NCI-H1105 treated with DMSO at 0.1 percent for 48 hours (cell line): ENCODE data around the gene ZNF276.
A peak's percentile ranks its signal among the peaks of the same experiment; 100 is the strongest.
"Not testable (repeated sequence)": the region's sequence is repeated elsewhere in the genome, so short reads cannot be mapped to it uniquely, and the experiment has no call there.

Source experiments
- DNase-seq: peaks from one replicate; lab custom pipeline; 2025; lab: John Stamatoyannopoulos, UW

ZNF276 gene

DNA sequence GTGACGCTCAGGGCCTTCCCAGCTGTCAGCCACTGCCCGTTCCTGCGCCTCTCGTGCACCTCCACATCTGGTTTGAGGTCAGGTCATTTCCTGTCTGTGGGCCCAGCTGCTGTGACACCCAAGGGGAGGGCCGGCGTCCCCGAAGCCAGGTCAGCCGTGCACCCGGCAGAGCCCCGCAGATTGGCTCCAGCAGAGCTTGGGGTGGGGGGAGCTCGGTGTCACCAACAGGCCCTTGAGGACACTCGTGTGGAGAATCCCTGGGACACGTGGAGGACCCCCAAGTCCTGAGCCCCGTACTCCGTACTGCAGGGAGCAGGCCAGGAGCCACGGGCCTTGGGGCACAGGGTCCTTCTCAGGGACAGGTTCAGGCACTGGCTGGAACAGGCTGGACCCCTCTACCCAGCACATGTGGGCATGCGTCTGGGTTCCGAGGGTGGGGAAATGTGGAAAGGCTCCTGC lies 24.6 kb upstream of the ZNF276 start:
- DNase-seq: no peak

DNA sequence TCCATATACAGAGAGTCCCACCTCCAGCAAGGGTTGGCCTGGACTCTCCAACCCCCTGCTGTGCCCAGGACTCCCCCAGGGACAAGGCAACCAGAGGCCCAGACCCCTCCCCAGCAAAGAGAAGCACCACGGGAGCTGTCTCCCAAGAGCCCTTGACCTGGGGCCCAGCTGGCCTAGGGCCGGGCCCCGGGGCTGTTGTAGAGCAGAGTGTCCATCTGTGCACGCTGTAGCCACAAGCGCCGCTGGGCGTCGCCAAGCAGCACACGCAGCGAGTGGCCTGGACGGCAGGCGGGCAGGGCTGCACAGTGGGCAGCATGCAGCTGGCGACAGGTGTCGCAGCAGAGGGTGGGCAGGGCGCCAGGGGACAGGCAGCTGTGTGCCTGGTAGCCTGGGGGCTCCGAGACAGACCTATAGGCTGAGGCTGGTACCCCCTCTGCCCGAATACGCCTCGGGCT lies 24.1 kb upstream of the ZNF276 start:
- DNase-seq: peak; percentile 58

DNA sequence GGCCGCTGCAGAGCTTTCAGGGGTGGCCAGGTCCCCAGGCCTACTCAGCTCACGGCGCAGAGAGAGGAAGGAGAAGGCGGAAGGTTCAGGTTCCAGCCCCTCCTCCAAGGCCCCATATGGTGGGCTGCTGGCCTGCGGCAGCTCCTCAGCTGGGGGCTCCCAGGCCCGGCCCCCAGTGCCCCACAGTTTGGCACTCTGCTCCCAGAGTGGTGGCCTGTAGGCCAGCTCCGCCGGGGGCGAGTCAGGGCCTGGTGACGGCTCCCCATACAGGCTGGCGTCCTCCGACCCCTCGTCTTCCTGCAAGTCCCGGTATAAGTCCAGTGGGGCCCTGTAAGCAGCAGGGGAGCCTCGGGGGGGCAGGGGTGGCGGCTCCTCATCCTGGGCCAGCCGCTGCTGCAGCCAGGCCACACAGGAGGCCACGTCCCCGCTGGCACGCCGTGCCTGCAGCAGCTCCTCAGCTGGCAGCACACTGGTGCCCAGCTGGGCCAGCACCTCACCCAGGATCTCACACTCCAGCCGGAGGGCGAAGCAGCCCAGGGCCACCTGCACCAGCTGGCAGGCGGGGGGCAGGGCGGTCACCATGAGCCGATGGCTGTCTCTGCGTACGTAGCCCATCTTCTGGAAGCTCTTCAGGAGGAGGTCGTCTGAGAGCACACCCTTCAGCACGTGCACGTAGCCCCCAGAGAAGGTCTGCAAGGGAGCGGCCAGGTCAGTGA lies 23.6 kb upstream of the ZNF276 start:
- no peak for DNase-seq

DNA sequence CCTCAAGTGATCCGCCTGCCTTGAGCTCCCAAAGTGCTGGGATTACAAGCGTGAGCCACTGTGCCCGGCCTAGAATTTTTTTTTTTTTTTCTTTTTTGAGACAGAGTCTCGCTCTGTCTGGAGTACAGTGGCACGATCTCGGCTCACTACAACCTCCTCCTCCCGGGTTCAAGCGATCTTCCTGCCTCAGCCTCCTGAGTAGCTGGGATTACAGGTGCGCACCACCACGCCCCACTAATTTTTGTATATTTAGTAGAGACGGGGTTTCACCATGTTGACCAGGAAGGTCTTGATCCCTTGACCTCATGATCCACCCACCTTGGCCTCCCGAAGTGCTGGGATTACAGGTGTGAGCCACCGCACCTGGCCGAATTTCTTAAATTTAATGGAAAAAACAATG lies 22.6 kb upstream of the ZNF276 start:
- DNase-seq: not testable (repeated sequence)

DNA sequence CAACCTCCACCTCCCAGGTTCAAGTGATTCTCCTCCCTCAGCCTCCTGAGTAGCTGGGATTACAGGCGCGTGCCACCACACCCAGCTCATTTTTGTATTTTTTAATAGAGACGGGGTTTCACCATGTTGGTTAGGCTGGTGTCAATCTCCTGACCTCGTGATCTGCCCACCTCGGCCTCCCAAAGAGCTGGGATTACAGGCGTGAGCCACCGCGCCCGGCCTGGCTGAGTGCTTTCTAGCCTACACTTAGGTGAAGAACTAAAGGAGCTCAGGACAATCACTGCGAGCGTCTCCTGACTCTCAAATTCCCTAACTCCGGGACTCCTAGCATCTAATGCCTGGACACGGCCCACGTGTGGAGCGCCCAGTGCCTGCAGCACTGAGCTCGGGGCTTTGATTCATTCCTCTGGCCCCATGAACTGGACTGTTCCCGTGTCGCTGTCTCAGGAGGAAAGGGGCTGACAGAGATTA lies 21.7 kb upstream of the ZNF276 start:
- not testable (repeated sequence) for DNase-seq

DNA sequence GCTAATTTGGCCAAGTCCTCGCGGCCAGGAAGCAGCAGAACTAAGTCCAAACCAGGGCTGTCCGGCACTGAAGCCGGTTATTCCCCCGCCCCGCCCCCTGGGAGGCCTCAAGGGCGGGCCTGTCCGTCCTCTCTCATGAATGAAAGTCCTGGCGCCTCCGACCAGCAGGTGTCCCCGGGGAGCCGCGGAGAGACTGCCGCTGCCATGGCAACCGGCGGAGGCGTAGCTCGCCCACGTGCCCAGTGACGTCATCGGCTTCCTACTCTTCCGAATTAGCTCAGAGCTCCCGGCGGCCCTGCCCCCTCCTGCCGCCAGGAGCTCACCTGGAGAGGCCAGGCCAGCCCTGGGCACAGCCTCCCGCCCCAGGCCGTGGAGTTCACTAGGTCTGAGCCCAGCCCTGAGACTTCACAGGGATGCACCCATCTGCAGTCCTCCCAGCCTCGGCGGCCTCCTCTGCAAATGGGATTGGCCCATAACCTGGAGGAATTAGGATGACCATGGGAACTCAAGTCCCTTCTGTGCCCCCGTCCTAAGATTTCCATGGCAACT lies 21.2 kb upstream of the ZNF276 start:
- DNase-seq: peak; percentile 94

DNA sequence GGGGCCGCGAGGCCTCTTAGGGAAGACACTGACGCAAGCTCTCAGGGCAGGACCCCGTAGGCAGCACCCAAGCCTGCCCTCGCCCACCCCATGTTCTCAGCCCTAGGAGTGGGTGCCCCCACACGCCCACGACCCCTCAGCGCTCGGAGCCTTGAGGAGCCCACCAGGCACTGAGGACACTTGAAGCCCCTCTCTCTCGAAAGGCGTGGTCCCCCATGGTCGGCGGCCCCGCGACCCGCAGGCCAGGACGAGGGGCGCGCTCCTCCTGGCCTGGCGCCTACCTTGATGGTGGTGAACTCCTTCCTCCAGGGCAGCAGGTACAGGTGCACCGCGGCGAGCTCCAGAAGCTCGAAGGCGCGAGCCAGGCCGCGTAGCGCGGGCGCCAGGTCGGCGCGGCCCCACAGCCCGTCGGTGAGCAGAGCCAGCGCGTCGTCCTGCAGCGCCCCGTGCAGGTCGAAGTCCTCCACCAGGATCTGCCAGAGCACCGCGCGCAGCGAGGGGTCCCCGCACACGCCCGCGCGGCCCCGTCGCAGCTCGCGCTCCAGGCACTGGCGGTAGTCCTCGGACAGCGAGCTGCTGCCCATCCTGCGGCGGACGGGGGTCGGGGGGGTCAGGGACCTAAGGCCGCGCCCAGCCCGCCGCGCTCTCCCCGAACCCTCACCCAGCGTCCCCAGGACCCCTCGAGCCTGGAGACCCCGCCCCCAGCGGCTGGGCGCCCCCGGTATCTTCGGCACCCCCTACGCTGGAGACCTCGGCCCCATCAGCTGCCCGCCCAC lies 20.5 kb upstream of the ZNF276 start:
- DNase-seq: peak; percentile 16

DNA sequence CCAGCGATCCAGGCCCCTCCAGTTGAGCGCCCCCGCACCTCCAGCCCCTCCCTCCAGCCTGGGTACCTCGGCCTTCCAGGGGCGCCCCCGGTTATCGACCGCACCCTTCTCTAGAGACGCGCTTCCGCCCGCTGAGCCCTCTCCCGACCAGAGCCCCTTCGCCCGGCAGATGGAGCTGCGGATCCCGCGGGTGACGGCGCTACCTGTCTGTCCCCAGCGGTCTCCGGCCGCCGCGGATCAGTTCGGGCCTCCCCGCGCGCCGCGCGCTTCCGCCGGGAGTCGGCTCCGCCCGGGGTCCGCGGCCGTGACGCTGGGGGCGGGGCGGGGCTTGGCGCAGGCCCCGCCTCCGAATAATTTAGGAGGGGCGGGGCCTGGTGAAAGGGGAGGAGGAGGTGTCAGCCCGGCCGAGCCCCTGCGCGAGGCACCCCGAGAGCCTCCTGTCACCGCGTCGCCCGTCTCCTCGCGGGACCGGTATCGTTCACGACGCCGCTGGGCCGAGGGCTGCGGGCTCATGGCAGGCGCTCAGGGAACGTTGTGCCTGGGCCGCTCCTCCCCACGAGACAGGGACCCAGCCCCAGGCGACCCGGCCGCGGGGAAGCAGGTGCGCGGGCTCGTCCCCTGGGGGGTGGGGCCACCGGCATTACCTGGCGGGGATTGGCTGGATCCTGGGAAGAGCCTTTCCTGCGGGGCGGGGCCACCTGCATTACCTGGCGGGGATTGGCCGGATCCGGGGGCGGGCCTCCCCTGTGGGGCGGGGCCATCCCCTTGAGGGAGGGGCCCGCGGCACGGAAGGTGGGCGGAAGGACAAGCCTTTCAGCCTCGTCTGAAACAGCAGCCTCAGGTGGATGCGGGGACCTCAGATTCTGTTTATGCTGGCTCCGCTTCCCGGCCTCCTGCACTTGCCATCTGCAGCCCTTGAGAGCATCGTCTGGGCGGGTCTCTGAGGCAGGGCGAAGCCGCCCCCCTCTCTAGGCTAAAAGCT lies 19.6 kb upstream of the ZNF276 start, which contains the start of gene SPATA2L:
SPATA2L (minus strand) TSS at position 281 of the 982 bp plus-strand sequence. CDS start 473 bp downstream, outside the sequence.
- peak; percentile 86 for DNase-seq

DNA sequence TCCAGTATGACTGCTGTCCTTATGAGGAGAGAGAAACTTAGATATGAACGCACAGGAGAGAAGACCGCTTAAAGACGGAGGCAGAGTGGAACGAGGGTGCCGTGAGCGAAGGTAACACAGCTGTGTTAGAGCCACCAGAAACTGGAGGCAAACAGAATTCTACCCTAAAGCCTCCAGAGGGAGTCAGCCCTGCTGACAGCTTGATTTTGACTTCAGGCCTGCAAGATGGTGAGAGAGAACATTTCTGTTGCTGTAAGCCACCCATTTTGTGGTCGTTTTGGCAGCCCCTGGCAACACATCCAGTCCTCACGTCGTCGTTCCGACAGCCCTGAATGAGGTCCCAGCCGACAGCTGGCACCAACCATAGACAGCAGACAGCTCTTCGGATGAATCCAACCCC lies 17.1 kb upstream of the ZNF276 start:
- DNase-seq: no peak

DNA sequence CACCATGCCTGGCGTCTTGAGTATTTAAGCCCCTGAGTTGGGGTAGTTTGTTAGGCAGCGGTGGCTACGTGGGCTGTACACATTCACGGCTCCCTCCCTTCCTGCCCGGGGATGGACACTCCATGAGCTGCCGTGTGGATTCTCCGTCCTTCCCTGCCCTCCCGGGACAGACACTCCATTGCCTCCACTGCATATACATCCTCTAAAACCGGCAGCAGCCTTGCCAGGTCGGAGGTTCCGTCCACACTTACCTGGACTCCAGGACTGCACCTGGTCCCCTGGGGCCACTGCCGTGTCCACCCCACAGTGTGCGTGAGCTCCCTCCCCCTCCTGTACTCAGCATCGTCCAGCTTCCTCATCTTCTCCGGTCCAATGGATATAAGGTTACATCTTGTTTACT lies 16.3 kb upstream of the ZNF276 start:
- DNase-seq: no peak

DNA sequence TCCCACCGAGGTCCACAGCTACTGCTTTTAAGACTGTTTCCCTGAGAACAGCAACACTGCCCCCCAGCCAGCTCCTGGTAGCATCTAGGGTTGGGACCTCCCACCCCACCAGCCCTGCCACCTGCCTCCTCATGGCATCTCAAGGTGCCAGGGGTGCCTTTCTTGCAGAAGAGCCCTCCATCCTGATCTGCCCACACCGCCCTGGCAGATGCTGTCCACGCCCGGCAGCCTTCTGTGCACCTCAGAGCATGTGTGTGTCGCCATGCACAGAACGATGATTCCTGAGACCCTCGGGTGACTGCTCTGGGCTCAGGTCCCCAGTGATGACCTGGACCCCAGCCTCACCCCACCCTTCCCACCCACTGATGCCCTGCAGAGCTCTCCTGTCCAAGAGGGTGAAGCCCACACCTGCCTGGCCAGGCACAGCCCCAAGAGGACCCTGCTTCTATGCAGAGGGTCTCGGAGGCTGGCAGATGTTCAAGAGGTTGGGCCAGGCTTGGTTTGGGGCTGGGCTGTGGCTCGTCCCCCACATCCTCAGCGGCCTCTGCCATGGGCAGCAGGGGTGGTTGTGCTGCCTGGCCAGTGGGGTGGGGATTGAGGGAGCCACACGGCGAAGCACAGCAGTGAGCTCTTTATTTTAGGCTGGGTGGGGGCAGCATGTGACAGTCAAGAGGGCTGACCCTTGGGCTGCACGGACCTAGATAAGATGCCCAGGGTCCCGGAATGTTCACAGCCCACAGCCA lies 14.6 kb upstream of the ZNF276 start:
- DNase-seq: no peak

DNA sequence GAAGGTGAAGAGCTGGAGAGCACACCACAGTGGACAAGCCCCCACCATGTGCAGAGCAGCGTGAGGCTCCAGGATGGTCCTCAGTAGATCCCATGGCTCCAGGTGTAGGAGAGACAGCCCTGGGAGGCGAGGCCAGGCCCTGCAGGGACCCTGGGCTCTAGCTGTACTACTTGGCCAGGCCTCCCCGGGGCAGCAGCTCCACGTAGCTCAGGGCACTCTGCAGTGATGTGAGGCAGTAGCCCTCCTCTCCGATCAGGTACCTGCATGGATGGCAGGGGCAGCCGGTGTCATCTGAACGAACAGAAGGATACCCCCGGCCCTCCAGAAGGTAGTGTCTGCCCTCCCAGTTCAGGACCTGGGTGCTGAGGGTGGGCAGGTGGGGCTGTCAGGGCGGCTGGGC lies 13.6 kb upstream of the ZNF276 start:
- DNase-seq: no peak

DNA sequence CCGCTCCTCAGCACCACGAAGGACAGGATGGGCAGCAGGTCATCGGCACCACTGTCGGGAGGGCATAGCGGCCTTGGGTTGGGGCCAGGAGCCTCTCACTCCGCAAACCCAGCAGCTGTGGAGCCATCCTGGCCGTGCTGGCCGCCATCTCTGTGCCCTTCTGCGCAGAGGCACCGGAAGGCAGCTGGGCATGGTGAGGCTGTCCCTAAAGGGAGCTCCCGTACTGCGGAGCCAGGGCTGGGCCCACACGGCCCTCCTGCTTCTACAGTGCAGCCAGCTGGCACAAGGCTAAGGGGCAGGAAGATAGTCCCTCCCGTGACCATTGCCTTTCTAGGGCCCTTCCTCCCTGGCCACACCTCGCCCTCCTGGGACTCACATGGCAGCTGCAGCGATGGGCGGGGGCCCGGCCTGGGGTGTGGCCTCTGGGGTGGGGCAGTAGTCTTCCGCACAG lies 12.8 kb upstream of the ZNF276 start:
- DNase-seq: no peak

DNA sequence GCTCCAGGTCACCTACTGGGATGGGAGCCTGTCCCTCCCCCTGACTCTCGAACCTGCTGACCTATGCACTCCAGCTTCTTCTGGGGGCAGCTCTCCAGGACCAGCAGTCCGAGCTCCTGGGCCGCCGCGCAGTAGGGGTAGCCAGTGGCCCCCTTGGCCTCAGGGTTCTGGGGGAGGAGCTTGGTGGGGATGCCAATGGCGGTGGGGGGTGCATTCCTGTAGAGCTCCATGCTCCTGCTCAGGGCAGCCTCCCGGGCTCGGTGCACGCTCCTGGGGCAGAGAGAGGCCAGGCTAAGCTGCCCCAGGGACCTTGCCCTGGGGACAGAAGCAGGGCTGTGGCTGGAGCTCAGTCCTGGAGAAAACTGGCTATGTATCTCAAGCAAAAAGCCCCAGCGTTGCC lies 12.2 kb upstream of the ZNF276 start:
- DNase-seq: no peak

DNA sequence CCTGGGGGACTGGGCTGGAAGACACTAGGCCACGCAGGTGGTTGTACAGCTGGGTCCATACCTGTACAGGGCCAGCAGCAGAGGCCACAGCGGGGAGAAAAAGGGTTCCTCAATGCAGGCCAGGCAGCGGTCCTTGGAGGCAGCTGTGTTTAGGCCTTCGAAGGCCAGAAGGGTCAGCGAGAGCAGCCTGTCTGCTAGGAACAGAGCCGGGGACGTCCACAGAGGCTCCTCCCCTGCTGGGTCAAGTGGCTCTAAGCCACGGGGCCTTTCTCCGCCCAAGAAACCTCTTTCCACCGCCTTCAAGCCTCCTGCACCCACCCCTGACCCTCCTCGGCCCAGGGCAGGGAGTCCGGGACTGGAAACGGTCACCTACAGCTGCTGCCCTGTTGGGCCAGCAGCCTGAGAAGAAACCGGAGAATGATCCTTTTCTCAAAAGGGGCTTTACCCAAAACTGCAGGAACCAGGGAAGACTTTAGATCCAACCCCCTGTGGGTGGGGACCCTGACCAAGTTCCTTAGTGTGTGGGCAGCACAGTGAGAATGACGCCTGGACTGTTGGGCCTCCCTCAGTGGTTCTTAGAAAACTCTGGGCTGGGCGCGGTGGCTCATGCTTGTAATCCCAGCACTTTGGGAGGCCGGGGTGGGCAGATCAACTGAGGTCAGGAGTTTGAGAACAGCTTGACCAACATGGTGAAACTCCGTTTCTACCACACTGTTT lies 11.5 kb upstream of the ZNF276 start:
- no peak for DNase-seq

DNA sequence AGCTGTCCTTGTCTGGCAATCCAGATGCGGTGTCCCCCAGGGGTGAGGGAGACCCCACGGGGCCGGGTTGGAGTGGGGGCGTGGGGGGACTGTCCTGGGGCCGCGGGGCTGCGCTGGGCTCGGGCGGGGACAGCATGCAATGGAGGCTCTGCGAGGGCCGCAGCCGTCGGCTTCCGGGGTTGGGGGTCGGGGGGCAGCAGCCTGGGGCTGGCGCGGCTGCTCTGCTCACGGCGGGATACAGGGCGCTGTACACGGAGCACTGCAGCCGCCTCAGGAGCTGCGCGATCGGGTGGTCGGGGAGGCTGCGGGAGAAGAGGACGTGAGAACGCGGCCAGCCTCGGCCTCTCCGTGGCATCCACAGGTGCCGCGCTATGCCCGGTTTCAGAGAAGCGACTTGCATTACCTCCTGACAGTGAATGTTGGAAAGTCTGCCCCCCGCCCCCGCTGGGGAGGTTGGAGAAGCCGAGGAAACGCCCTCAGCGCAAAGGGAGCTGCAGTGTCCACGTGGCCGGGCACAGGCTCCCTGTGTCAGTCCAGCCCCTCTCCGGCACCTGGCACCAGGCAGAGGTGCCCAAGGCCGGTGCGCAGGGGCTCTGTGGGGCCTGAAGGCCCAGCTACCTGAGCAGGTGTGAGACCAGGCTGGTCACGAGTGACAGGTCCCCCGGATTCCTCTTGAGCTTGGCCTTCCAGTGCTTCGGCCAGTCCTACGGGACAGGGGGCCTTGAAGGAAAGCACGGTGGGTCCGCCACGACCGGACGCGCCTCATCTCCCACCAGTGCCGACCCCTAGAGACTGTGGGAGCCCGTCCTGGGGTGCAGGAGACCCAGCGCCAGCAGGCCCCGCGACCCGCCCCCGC lies 10.4 kb upstream of the ZNF276 start:
- no peak for DNase-seq

DNA sequence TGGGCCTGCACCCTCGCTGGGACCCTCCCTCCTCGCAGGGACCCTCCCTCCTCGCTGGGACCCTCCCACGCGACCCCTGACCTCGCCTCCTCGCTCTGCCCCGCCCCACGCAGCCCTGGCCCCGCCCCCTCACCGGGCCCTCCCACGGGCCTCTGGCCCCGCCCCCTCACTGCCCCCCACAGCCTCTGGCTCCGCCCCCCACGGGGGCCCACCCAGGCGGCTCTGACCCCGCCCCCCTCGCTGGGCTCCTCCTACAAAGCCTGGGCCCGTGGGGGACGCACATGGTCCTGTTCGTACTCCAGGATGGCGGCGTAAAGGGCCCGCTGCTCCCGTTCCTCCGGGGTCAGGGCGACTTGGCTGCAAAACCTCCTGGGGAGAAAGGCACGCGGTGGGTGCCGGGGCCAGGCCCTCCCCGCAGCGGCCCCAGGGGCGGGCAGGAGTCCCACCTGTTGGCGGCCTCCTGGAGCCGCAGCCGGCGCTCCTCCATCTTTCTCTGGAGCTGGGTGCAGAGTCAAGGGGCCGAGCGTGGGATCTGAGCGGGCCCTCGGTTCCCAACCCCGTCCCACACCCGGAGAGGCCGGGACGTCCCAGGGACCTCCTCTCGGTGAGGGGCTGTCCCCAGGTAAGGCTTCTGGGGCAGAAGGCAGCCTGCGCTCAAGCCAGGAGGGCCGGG lies 9.6 kb upstream of the ZNF276 start:
- DNase-seq: peak; percentile 14

DNA sequence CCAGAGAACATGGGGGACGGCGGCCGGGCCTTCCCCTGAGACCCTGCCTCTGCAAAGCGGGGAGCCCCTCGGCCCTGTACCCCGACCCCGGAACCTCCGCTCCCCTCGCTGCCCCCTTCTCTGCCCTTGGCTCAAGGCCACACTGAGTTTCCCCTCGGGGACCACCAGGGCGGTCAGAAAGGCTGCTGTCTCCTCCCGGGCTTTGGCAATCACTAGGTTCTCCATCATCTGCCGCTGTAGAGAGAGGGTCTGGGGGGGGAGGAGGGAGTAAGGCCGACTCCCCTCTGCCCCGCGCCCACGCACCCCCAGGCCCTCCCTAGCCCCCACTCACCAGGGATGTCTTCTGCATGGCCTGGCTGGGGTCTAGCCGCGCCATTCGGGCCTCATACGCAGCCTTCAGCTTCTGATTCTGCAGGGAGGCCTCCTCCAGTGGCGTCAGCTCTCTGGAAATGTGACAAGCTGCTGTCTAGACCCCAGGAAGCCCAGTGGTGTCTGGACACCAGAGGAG lies 9.0 kb upstream of the ZNF276 start:
- DNase-seq: no peak
